T-helper 2 cell treated with Interferon-gamma antibody and Interleukin-4, amounts not matched to agents 100 ng/mL and 5 ng/mL, for 36 hours (primary cell): Measurements from ENCODE around the gene ZNF718. TPM values are rescaled to one million over a fixed set of nuclear protein-coding genes. Genes with fewer than 3 reads are reported as not detected.

ENCODE experiments used
- total RNA-seq: library from RNA; stranded (reverse); gene quantifications from 2 replicates; pipeline ENCODE4 v1.2.3, GENCODE V29; 2022

Gene ZNF718
- total RNA-seq, 1 donor from 2014 or later: 12.5 TPM

Other genes with a start within 250 kb of the ZNF718 start
- 5.0 and 6.1 TPM in 2 replicates for gene ZNF595, start 71.2 kb upstream of the ZNF718 start, total RNA-seq
- not detected in 2 replicates for gene ZNF732, start 181.0 kb downstream of the ZNF718 start, total RNA-seq
- gene ZNF141, start 213.3 kb downstream of the ZNF718 start, total RNA-seq: 26.4 and 31.5 TPM in 2 replicates